Activated CD4-positive, alpha-beta memory T cell treated with anti-CD3 and anti-CD28 coated beads for 36 hours (primary cell): ENCODE data around the gene LAPTM5. TPM values are rescaled to one million over a fixed set of nuclear protein-coding genes. Genes with fewer than 3 reads are reported as not detected.
A peak's percentile ranks its signal among the peaks of the same experiment; 100 is the strongest.
"Not testable (repeated sequence)": the region's sequence is repeated elsewhere in the genome, so short reads cannot be mapped to it uniquely, and the experiment has no call there.

ENCODE experiments used
- CTCF ChIA-PET: fragments of 350-600 bp; sonication (Branson Sonifier 250); formaldehyde crosslinking; loops from one replicate; lab custom pipeline; 2021; ENCODE audit warnings: antibody characterized with exemption, inconsistent platforms; lab: Charles Lee
- POLR2A ChIA-PET: fragments of 350-600 bp; sonication (Branson Sonifier 250); formaldehyde crosslinking; loops from one replicate; lab custom pipeline; 2021; ENCODE audit warnings: antibody characterized with exemption; lab: Charles Lee
- DNase-seq: peaks from one replicate; pipeline ENCODE4 v3.0.0-alpha.2; 2020
- H3K27ac Mint-ChIP-seq: one replicate; pipeline ENCODE4 v1.8.0; 2021; ENCODE audit warnings: mixed read lengths
- H3K27me3 Mint-ChIP-seq: one replicate; pipeline ENCODE4 v1.8.0; 2021; ENCODE audit warnings: mixed read lengths
- H3K36me3 Mint-ChIP-seq: one replicate; pipeline ENCODE4 v1.8.0; 2021; ENCODE audit warnings: mixed read lengths
- H3K4me1 Mint-ChIP-seq: one replicate; pipeline ENCODE4 v1.8.0; 2021; ENCODE audit warnings: low read depth, mixed read lengths
- H3K4me3 Mint-ChIP-seq: one replicate; pipeline ENCODE4 v1.8.0; 2021; ENCODE audit warnings: mild to moderate bottlenecking, mixed read lengths
- H3K9me3 Mint-ChIP-seq: one replicate; pipeline ENCODE4 v1.8.0; 2021; ENCODE audit warnings: mixed read lengths
- intact Hi-C: fragments of 100-400 bp; cut with micrococcal nuclease; formaldehyde crosslinking; loops from one replicate; pipeline ENCODE4 v1.15.1; 2023
- total RNA-seq, 2 experiments: library from RNA; stranded (reverse); gene quantifications; one replicate each; pipeline ENCODE4 v1.2.3, GENCODE V29; 2021

LAPTM5 gene
- total RNA-seq, 2 experiments from 2014 or later: 190 to 196 TPM

DNA sequence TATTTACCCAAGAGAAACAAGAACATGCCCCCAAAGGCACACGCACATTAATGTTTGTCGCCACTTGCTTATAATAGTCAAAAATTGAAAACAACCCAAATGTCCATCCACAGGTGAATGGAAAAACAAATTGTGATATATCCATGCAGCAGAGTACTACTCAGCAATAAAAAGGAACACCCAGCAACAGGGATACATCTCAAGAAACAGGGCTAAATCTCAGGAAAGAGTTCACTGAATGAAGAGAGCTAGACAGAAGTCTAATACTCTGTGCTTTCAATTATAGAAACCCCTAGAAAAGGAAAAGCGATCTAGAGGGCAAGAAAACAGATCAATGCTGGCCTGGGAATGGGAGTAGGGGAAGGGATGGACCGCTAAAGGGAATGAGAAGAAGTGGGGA is 36.7 kb upstream of the LAPTM5 start:
- Mint-ChIP-seq H3K9me3 (no peaks in the 10 kb centered on the region), H3K4me3 (no peak overlapping the region), H3K27me3 (peaks cover 3% of the 10 kb centered on the region), H3K36me3 (no peaks in the 10 kb centered on the region), H3K4me1 (peaks cover 8% of the 10 kb centered on the region), H3K27ac (no peak overlapping the region)
- CTCF ChIA-PET: interaction anchor here (1.2 to 1.7 kb wide), 4 partner anchors 9 to 117 kb away, joined by 3 to 10 read pairs (median 6); no protein-coding TSS in a partner anchor
- intact Hi-C loops: no loop called here
- DNase-seq: no peak
- POLR2A ChIA-PET: no interaction called here

DNA sequence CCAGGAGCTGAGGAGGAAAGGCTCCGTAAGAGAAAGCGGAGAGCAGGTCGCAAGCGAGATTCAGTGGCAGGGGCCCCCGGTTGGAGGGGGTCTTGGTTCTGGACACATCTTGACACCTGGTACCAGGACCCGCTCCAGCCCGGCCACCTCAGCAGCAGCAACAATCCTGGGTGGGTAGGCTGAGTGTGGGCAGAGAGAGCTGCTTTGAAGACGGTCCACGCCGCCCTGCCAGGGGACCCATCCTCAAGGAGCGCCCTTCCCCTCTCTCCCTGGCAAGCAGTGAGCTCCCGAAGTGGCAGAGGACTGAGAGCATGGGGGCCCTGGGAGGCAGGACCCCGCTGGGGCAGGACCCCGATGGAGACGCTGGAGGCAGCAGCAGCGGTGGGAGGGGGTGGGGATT is 35.6 kb upstream of the LAPTM5 start:
- H3K27ac Mint-ChIP-seq: no peak overlapping the region
- peaks cover 8% of the 10 kb centered on the region for H3K4me1 Mint-ChIP-seq
- no peak overlapping the region for H3K4me3 Mint-ChIP-seq
- intact Hi-C loops: no loop called here
- H3K9me3 Mint-ChIP-seq: no peaks in the 10 kb centered on the region
- H3K27me3 Mint-ChIP-seq: peaks cover 7% of the 10 kb centered on the region
- no peak for DNase-seq
- ChIA-PET CTCF (interaction anchor here (1.2 to 1.7 kb wide), 4 partner anchors 10 to 119 kb away, joined by 3 to 10 read pairs (median 6); no protein-coding TSS in a partner anchor), POLR2A (no interaction called here)
- no peaks in the 10 kb centered on the region for H3K36me3 Mint-ChIP-seq

DNA sequence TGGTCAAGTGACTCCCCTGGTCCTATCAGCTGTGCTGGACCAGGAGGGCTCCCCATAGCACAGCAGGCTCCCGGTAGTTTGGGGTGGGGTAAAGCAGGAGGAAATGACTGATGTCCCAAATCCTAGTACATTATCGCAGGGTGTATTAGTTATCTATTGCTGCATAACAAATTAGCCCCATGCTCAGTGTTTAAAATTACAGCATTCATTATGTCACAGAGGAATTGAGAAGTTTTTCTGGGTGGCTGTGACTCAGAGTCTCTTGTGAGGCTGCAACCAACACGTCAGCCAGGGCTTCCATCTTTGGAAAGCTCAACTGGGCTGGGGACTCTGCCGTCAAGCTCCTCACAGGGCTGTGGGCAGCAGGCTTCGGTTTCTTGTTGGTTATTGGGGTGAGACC is 34.3 kb upstream of the LAPTM5 start:
- DNase-seq: no peak
- CTCF ChIA-PET: interaction anchor here (1.4 to 2.6 kb wide), 2 partner anchors 9 to 10 kb away, joined by 3 to 20 read pairs; no protein-coding TSS in a partner anchor
- POLR2A ChIA-PET: no interaction called here
- Mint-ChIP-seq H3K36me3 (no peaks in the 10 kb centered on the region), H3K9me3 (no peaks in the 10 kb centered on the region), H3K27me3 (peaks cover 14% of the 10 kb centered on the region), H3K4me3 (no peak overlapping the region), H3K4me1 (peaks cover 8% of the 10 kb centered on the region), H3K27ac (no peak overlapping the region)
- intact Hi-C loops: no loop called here

DNA sequence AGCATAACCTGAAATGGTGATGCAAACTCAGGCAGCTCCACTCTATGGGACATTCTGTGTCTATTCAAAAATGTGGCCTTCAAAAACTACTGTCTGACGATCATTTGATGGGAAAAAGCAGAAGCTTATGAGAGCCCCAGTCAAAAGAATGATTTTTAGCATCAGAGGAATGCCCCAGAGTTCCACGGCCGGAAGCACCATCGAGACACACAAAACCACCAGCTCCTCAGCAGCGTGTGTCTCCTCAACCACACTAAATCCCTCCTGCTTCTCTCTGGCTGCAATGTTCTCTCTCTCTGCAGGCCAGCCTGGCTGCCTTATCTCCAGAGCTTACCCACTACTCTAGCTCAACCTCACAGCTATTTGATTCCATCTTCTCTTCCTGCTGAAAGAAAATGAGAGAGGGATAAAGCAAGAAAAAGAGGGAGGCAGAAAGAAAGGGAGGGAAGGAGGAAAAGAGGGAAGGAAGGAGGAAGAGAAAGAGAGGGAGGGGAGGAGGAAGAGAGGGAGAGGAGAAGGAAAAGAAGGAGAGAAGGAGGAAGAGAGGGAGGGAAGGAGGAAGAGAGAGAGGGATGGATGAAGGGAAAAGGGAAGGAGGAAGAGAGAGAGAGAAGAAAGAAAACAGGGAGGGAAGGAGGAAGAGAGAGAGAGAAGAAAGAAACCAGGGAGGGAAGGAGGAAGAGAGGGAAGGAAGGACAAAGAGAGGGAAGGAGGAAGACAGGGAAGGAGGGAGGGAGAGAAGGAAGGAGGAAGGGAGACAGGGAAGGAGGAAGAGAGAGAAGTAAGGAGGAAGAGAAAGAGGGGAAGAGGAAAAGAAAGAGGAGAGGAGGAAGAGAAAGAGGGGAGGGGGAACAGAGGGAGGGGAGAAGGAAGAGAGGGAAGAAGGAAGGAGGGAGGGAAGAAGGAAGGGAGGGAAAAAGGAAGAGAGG is 33.5 kb upstream of the LAPTM5 start:
- no peaks in the 10 kb centered on the region for H3K36me3 Mint-ChIP-seq
- no peak overlapping the region for H3K4me3 Mint-ChIP-seq
- no peaks in the 10 kb centered on the region for H3K9me3 Mint-ChIP-seq
- peaks cover 14% of the 10 kb centered on the region for H3K27me3 Mint-ChIP-seq
- POLR2A ChIA-PET: interaction anchor here (0.7 kb wide), 1 partner anchor 10 kb away, joined by 3 read pairs; no protein-coding TSS in a partner anchor
- no peak overlapping the region for H3K27ac Mint-ChIP-seq
- intact Hi-C loops: no loop called here
- H3K4me1 Mint-ChIP-seq: peaks cover 8% of the 10 kb centered on the region
- CTCF ChIA-PET: interaction anchor here (1.1 to 2.6 kb wide), 4 partner anchors 8 to 72 kb away, joined by 3 to 20 read pairs (median 6); no protein-coding TSS in a partner anchor
- DNase-seq: peak; percentile 28

DNA sequence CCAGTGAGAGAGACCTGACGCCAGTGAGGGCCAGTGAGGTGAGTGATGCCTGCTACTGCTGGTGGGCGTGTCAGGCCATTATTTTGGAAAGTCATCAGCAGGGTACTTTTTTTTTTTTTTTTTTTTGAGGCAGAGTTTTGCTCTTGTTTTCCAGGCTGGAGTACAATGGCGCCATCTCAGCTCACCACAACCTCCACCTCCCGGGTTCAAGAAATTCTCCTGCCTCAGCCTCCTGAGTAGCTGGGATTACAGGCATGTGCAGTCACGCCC is 32.6 kb upstream of the LAPTM5 start:
- ChIA-PET CTCF (interaction anchor here (2.6 kb wide), 1 partner anchor 11 kb away, joined by 20 read pairs; no protein-coding TSS in a partner anchor), POLR2A (interaction anchor here (0.7 kb wide), 1 partner anchor 11 kb away, joined by 3 read pairs; no protein-coding TSS in a partner anchor)
- H3K27ac Mint-ChIP-seq, DNase-seq, H3K4me1 Mint-ChIP-seq, H3K36me3 Mint-ChIP-seq, intact Hi-C loops, H3K4me3 Mint-ChIP-seq, H3K9me3 Mint-ChIP-seq: not testable (repeated sequence)
- peaks cover 14% of the 10 kb centered on the region for H3K27me3 Mint-ChIP-seq

DNA sequence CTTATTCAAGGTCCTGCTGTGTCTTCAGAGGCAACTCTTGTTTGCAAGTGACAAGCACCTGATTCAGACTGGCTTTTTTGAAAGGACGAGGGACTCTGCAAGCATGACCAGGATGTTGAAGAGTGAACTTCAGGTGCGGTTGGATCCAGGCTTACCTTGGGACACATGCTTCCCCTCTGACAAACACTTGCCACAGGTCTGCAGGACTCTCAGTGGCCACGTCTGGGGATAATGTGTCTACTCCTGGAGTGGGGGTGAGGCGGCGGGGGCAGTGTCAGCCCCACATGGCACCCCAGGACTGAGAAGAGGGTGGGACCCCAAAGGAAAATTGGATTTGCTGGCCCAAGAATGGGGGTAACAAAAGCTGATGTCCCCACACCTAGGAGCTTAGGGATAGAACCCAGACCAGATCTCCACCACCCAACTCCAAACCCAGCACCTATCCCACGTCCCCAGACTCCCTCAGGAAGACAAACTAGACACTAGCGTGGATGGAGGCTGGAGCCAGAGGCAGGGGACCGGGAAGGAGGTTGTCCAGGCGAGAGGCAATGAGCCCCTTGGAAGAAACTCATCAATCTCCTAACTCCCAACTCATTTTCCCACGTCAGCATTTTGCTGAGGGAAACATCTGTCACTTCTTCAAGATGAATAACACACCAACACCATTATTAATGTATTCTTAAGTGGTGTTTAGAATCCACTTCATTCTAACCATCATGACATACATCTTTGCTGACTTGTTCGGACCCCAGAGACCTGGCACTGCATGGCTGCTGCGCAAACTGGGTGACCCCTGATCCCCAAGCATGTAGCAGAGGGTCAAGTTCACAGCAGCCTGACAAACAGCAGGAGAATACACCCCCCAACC is 32.0 kb upstream of the LAPTM5 start:
- Mint-ChIP-seq H3K27ac (no peak overlapping the region), H3K36me3 (no peaks in the 10 kb centered on the region), H3K4me1 (peaks cover 8% of the 10 kb centered on the region), H3K9me3 (no peaks in the 10 kb centered on the region), H3K4me3 (no peak overlapping the region), H3K27me3 (peaks cover 14% of the 10 kb centered on the region)
- intact Hi-C loops: no loop called here
- ChIA-PET POLR2A (no interaction called here), CTCF (interaction anchor here (0.7 to 1.0 kb wide), 2 partner anchors 11 to 71 kb away, joined by 3 to 4 read pairs; no protein-coding TSS in a partner anchor)
- DNase-seq: no peak

DNA sequence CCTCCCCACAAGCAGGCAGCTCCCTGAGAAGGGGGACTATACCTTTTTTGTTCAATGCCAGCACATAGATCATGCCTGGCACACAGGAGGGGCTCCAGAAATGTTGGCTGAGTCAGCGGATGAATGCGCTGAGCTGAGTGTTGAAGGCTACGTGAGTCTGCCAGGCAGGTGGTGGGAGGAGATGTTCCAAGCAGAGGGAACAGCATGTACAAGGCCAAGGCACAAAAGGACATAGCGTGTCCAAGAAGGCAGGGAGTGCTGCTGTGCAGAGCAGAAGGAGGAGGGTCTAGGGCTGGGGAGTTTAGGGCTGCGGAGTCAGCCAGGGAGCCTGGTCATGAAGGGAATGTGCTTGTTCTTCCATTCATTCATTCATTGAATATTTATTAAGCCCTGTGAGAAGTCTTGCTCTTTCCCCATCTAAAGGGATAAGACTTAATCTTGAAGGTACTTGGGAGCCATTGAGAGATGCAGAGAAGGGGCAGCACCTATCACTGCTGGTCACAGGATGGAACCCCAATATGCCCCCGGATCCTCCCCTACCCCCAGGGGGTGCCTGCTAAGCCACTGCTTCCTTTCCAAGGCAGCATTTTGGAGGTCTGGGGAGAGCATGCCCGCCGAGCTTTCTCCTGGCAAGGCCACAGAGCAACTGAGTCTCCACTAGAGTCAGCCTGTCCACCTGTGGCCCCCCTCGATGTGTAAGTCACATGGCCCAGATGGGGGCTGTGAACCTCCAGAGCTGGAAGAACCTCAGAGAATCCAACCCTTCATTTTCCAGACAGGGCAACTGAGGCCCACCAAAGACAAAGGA is 31.2 kb upstream of the LAPTM5 start:
- POLR2A ChIA-PET: no interaction called here
- H3K27me3 Mint-ChIP-seq: peaks cover 14% of the 10 kb centered on the region
- peaks cover 8% of the 10 kb centered on the region for H3K4me1 Mint-ChIP-seq
- no peaks in the 10 kb centered on the region for H3K9me3 Mint-ChIP-seq
- H3K36me3 Mint-ChIP-seq: no peaks in the 10 kb centered on the region
- no peak for DNase-seq
- H3K4me3 Mint-ChIP-seq: no peak overlapping the region
- CTCF ChIA-PET: interaction anchor here (0.7 to 1.0 kb wide), 3 partner anchors 9 to 70 kb away, joined by 3 to 5 read pairs (median 4); no protein-coding TSS in a partner anchor
- H3K27ac Mint-ChIP-seq: no peak overlapping the region
- intact Hi-C loops: no loop called here

DNA sequence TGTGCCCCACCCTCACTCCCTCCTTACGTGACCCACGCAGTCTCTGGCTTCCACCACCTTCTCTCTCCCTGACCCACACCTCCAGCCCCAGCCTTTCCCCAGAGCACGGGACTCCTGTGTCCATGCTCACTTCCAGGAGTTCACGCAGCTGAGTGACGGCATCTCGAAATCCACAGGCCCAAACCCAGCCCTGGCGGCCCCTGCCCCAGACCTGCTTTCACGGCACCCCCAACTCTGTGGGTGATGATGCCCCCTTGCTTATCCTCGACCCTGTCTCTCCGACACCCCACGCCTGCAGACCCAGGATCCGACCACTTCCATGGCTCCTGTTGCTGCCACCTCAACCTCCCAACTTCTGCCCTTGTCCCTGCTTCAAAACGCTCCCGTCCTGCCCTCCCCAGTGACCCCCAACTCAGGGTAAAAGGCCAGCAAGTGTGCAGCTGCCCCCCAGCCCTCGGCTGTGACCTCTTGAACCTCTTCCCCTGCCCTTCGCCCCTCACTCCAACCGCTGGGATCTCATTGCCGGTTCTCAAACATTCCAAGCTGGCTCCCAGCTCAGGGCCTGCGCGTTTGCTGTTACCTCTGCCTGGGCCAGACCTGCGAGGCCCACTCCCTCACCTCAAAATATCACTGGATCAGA is 30.4 kb upstream of the LAPTM5 start:
- intact Hi-C loops: no loop called here
- peaks cover 13% of the 10 kb centered on the region for H3K27me3 Mint-ChIP-seq
- H3K4me1 Mint-ChIP-seq: peaks cover 8% of the 10 kb centered on the region
- H3K36me3 Mint-ChIP-seq: no peaks in the 10 kb centered on the region
- ChIA-PET CTCF (interaction anchor here (0.9 to 1.8 kb wide), 3 partner anchors 8 to 66 kb away, joined by 4 to 6 read pairs (median 5); no protein-coding TSS in a partner anchor), POLR2A (no interaction called here)
- no peak for DNase-seq
- H3K4me3 Mint-ChIP-seq: no peak overlapping the region
- H3K27ac Mint-ChIP-seq: no peak overlapping the region
- H3K9me3 Mint-ChIP-seq: no peaks in the 10 kb centered on the region

DNA sequence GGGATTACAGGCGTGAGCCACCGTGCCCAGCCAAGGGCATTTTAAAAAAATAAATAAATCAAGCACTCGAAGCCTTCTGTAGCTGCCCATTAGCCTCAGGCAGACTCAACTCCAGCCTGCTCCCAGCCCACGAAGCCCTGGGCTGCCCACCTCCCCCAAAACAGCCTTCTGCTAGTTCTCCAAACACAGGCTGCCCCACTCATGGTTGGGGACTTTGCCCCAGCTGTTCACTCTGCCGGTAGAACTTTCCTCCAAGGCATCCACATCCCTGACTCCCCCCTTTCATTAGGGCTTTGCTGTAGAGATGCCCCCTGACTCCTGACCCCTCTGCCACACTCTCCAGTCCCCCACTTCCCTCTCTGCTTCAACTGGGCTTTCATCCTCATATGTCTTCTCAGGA is 29.7 kb upstream of the LAPTM5 start:
- no peak for DNase-seq
- Mint-ChIP-seq H3K27ac (no peak overlapping the region), H3K27me3 (peaks cover 12% of the 10 kb centered on the region), H3K9me3 (no peaks in the 10 kb centered on the region), H3K4me1 (peaks cover 8% of the 10 kb centered on the region), H3K4me3 (no peak overlapping the region), H3K36me3 (no peaks in the 10 kb centered on the region)
- ChIA-PET CTCF (interaction anchor here (0.9 to 1.8 kb wide), 3 partner anchors 15 to 67 kb away, joined by 4 to 6 read pairs (median 5); no protein-coding TSS in a partner anchor), POLR2A (no interaction called here)
- intact Hi-C loops: no loop called here

DNA sequence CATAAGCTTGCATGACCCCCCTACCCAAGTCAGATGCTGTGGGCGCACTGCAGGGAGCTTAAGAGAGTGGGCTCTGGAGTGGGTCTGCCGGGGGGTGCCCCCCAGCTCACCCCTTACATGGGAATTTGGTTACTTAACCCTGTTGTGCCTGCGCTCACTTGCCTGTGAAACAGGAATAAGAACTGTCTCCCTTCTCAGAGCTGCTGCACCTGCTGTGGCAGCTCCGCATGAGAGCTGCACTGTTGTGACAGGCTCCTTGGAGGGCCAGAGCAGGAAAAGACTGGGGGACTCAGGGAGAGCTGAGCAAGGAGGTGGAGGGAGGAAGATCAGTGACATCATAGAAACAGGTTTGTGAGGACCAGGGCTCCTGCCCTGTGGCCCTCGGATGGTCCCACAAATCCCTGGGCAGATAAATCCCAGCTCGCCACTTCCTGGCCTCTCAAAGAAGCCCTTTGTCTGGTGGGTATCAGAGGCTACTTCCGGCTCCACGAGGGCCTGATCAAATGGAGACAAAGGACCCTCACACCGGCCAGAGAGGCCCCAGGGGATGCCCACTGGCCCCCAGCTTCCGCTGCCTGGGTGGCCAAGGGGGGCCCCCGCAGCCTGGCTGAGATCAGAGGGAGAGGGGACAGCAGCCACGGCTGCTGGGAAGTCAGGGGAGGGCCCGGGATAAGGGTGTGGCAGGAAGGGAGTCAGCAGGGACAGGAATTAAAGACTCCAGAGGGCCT is 28.9 kb upstream of the LAPTM5 start:
- CTCF ChIA-PET: interaction anchor here (1.4 to 1.8 kb wide), 2 partner anchors 16 to 66 kb away, joined by 5 to 6 read pairs; no protein-coding TSS in a partner anchor
- peaks cover 8% of the 10 kb centered on the region for H3K4me1 Mint-ChIP-seq
- no peak overlapping the region for H3K4me3 Mint-ChIP-seq
- POLR2A ChIA-PET: no interaction called here
- intact Hi-C loops: no loop called here
- H3K27me3 Mint-ChIP-seq: peaks cover 12% of the 10 kb centered on the region
- no peaks in the 10 kb centered on the region for H3K36me3 Mint-ChIP-seq
- no peak for DNase-seq
- H3K27ac Mint-ChIP-seq: no peak overlapping the region
- H3K9me3 Mint-ChIP-seq: no peaks in the 10 kb centered on the region
